Measurements from ENCODE around the gene DNAJB12. TPM values are rescaled to one million over a fixed set of nuclear protein-coding genes. Genes with fewer than 3 reads are reported as not detected.

The DNAJB12 gene
- total RNA-seq, 1 experiment from 2014 or later, result 27.6 TPM

DNA sequence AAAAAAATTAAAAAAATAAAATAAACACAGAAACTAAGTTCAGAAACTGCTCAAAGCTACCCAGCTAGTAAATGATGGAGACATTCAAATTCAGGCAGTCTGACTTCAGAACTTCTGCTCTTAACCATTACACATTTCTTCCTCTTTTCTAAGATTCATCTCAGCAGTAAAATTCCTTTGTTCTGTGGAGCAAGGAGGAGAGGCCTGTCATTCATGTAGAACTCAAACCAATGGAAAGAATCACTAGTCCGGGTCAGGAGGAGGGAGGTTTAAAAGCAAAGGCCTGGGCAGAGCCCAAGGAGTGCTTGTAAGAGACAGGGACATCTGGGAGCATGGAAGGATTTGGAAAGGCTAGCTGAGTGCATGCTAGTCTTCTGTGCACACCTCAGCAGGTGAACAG lies 37.9 kb upstream of the DNAJB12 start:
- no peak overlapping the region for H2AK5ac ChIP-seq (ENCODE audit: insufficient read length, low read length)
- H4K5ac ChIP-seq (ENCODE audit: insufficient read length, low read depth, low read length), result no peak overlapping the region
- no peaks in the 10 kb centered on the region for H3K27me3 ChIP-seq (ENCODE audit: insufficient read depth, low read length)
- H3K4me2 ChIP-seq (ENCODE audit: insufficient read depth, insufficient read length, low read length), result no peak overlapping the region
- no peak overlapping the region for H3T11ph ChIP-seq (ENCODE audit: low read length)
- no peaks in the 10 kb centered on the region for H3K4me1 ChIP-seq (ENCODE audit: insufficient read depth, low read length)
- Mint-ChIP-seq H3K36me3 (ENCODE audit: insufficient read depth in 1 of 3, low read depth in 3 of 3) (peaks cover 5 to 16% (median 8%) of the 10 kb centered on the region in 3 experiments; a peak in 6 of 7 replicates), H3K27me3 (ENCODE audit: low read depth) (no peaks in the 10 kb centered on the region), H3K4me3 (no peak overlapping the region), H3K9me3 (peaks cover 3% of the 10 kb centered on the region in 2 experiments; a peak in 4 of 5 replicates), H3K4me1 (peaks cover 9 to 10% of the 10 kb centered on the region in 2 experiments), H3K27ac (no peak overlapping the region)
- H3K79me1 ChIP-seq (ENCODE audit: insufficient read depth, low read depth, low read length, poor library complexity, severe bottlenecking), result no peaks in the 10 kb centered on the region
- no peak overlapping the region for H3K27ac ChIP-seq (ENCODE audit: insufficient read length, low read depth, low read length)
- H4K20me1 ChIP-seq (ENCODE audit: control insufficient read depth, insufficient read depth, insufficient read length), result no peaks in the 10 kb centered on the region
- no peaks in the 10 kb centered on the region for H3K23me2 ChIP-seq (ENCODE audit: insufficient read length, low read depth, low read length, poor library complexity, severe bottlenecking)
- no CpG with 5 or more reads among the region's 1 CpG for WGBS (ENCODE audit: extremely low coverage, insufficient read length, low lambda C conversion rate)
- no peak overlapping the region for H2BK20ac ChIP-seq (ENCODE audit: low read depth, low read length, poor library complexity, severe bottlenecking)
- TF ChIP-seq, protein P1, sequence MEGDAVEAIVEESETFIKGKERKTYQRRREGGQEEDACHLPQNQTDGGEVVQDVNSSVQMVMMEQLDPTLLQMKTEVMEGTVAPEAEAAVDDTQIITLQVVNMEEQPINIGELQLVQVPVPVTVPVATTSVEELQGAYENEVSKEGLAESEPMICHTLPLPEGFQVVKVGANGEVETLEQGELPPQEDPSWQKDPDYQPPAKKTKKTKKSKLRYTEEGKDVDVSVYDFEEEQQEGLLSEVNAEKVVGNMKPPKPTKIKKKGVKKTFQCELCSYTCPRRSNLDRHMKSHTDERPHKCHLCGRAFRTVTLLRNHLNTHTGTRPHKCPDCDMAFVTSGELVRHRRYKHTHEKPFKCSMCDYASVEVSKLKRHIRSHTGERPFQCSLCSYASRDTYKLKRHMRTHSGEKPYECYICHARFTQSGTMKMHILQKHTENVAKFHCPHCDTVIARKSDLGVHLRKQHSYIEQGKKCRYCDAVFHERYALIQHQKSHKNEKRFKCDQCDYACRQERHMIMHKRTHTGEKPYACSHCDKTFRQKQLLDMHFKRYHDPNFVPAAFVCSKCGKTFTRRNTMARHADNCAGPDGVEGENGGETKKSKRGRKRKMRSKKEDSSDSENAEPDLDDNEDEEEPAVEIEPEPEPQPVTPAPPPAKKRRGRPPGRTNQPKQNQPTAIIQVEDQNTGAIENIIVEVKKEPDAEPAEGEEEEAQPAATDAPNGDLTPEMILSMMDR (conservative IDR thresholded peaks at IDR 0.05), result no peak
- no peak overlapping the region for H2BK12ac ChIP-seq (ENCODE audit: insufficient read length, low read depth, low read length)
- DNase-seq, result no peak
- H2BK5ac ChIP-seq (ENCODE audit: insufficient read length, low read length), result no peak overlapping the region
- H3K4ac ChIP-seq (ENCODE audit: low read depth, low read length), result no peak overlapping the region
- no peak overlapping the region for H2AFZ ChIP-seq (ENCODE audit: low read length)
- no peak overlapping the region for H4K91ac ChIP-seq (ENCODE audit: insufficient read length, low read depth, low read length)
- H3K9me3 ChIP-seq (ENCODE audit: control insufficient read depth, low read depth, low read length), result no peaks in the 10 kb centered on the region
- no peak overlapping the region for H3K14ac ChIP-seq (ENCODE audit: insufficient read depth, low read length)
- H4K8ac ChIP-seq (replicated peaks; ENCODE audit: insufficient read length, low read depth, low read length), result no peak overlapping the region
- H2BK15ac ChIP-seq (ENCODE audit: low read depth, low read length), result no peak overlapping the region
- no peak overlapping the region for H3K56ac ChIP-seq (ENCODE audit: insufficient read length, low read depth, low read length)
- no peak overlapping the region for H2BK120ac ChIP-seq (ENCODE audit: low read depth, low read length, poor library complexity, severe bottlenecking)
- H3K18ac ChIP-seq (ENCODE audit: insufficient read length, low read depth, low read length), result no peak overlapping the region
- H3K9ac ChIP-seq (ENCODE audit: extremely low read depth, insufficient read length, low read length), result no peak overlapping the region
- H3K23ac ChIP-seq (ENCODE audit: insufficient read length, low read depth, low read length), result no peak overlapping the region
- no peaks in the 10 kb centered on the region for H3K79me2 ChIP-seq (ENCODE audit: insufficient read depth, low read length)
